OCI-LY1 (cell line): ENCODE data around the gene C3orf18.
"Not testable (repeated sequence)": the region's sequence is repeated elsewhere in the genome, so short reads cannot be mapped to it uniquely, and the experiment has no call there.

Source experiments
- H2AFZ ChIP-seq: fragments of 200-600 bp; sonication (generic), shearing (Covaris generic); 2 replicates; pipeline ENCODE4 v1.6.0; 2014; ENCODE audit warnings: antibody characterized with exemption, mild to moderate bottlenecking, low read length
- H3F3A ChIP-seq: fragments of 200-600 bp; sonication (generic), shearing (Covaris generic); 2 replicates; pipeline ENCODE4 v1.6.0; 2014; ENCODE audit warnings: mild to moderate bottlenecking, antibody characterized with exemption, low read length, moderate library complexity; ENCODE audit not compliant: insufficient read depth
- H3K27ac ChIP-seq: fragments of 200-600 bp; sonication (generic); 2 replicates; pipeline ENCODE4 v1.5.1; 2014; ENCODE audit warnings: low read length, mixed run types, mild to moderate bottlenecking, low read depth; ENCODE audit not compliant: poor library complexity, severe bottlenecking
- H3K27me3 ChIP-seq: fragments of 200-600 bp; sonication (generic); 2 replicates; pipeline ENCODE4 v1.6.0; 2014; ENCODE audit warnings: antibody characterized with exemption, mild to moderate bottlenecking, low read length, moderate library complexity; ENCODE audit not compliant: insufficient read depth
- H3K36me3 ChIP-seq: fragments of 200-600 bp; sonication (generic); 2 replicates; pipeline ENCODE4 v1.6.1; 2014; ENCODE audit warnings: mild to moderate bottlenecking, antibody characterized with exemption, low read length, moderate library complexity, mixed read lengths; ENCODE audit not compliant: insufficient read depth
- H3K4me1 ChIP-seq: fragments of 200-600 bp; sonication (generic); 2 replicates; pipeline ENCODE4 v1.5.1; 2014; ENCODE audit warnings: mild to moderate bottlenecking, low read length, moderate library complexity; ENCODE audit not compliant: insufficient read depth, severe bottlenecking
- H3K4me2 ChIP-seq: fragments of 200-600 bp; sonication (generic), shearing (Covaris generic); 2 replicates; pipeline ENCODE4 v1.6.1; 2014; ENCODE audit warnings: low read length
- H3K4me3 ChIP-seq: fragments of 200-600 bp; sonication (generic); 2 replicates; pipeline ENCODE4 v1.5.1; 2014; ENCODE audit warnings: low read length, low read depth, mild to moderate bottlenecking, mixed read lengths; ENCODE audit not compliant: poor library complexity, severe bottlenecking
- H3K79me2 ChIP-seq: fragments of 200-600 bp; shearing (Covaris generic); 2 replicates; pipeline ENCODE4 v1.6.1; 2016; ENCODE audit warnings: mixed run types, low read length, mixed read lengths; ENCODE audit not compliant: insufficient read depth
- H3K9ac ChIP-seq: fragments of 200-600 bp; sonication (generic), shearing (Covaris generic); 2 replicates; pipeline ENCODE4 v1.6.1; 2014; ENCODE audit warnings: mild to moderate bottlenecking, low read length, mixed read lengths
- H3K9me2 ChIP-seq: fragments of 200-600 bp; sonication (generic), shearing (Covaris generic); 2 replicates; pipeline ENCODE4 v1.6.1; 2014; ENCODE audit warnings: low read depth, mild to moderate bottlenecking, low read length, mixed read lengths
- H3K9me3 ChIP-seq: fragments of 200-600 bp; shearing (Covaris generic); 2 replicates; pipeline ENCODE4 v1.6.1; 2014; ENCODE audit warnings: low read length, mixed read lengths
- H4K20me1 ChIP-seq: fragments of 200-600 bp; sonication (generic), shearing (Covaris generic); 2 replicates; pipeline ENCODE4 v1.6.0; 2016; ENCODE audit warnings: mild to moderate bottlenecking, low read length; ENCODE audit not compliant: insufficient read depth
- CTCF ChIP-seq: fragments of 200-600 bp; sonication (generic), shearing (Covaris generic); IDR thresholded peaks from 2 replicates; pipeline ENCODE4 v1.5.1; 2017; ENCODE audit warnings: mild to moderate bottlenecking, antibody characterized with exemption, low read length, moderate library complexity, mixed read lengths
- EZH2 ChIP-seq: fragments of 200-600 bp; sonication (generic), shearing (Covaris generic); IDR thresholded peaks from 2 replicates; pipeline ENCODE4 v1.8.0; 2017; ENCODE audit warnings: borderline replicate concordance, mixed run types, mild to moderate bottlenecking, antibody characterized with exemption, low read length, moderate library complexity, mixed read lengths

Gene C3orf18

GRCh38 chr3:50516440-50516871 lies 51.1 kb downstream of the C3orf18 start:
- TF ChIP-seq CTCF (no peak), EZH2 (no peak)
- no peaks in the 10 kb centered on the region for H3K9me2 ChIP-seq
- H3K27ac ChIP-seq = no peak overlapping the region

GRCh38 chr3:50515565-50516439 lies 51.7 kb downstream of the C3orf18 start:
- no peak overlapping the region for H3K4me2 ChIP-seq
- no peak overlapping the region for H3K9ac ChIP-seq
- H2AFZ ChIP-seq = no peak overlapping the region
- no peak for TF ChIP-seq CTCF
- no peak for TF ChIP-seq EZH2
- H3K4me1 ChIP-seq = no peaks in the 10 kb centered on the region
- no peak overlapping the region for H3K4me3 ChIP-seq
- H3K79me2 ChIP-seq = no peaks in the 10 kb centered on the region
- no peaks in the 10 kb centered on the region for H3K9me2 ChIP-seq
- no peaks in the 10 kb centered on the region for H3K36me3 ChIP-seq
- peaks cover 4% of the 10 kb centered on the region; the same call in 1 of the 2 replicates for H3K27me3 ChIP-seq
- no peaks in the 10 kb centered on the region for H3F3A ChIP-seq
- H3K27ac ChIP-seq = no peak overlapping the region
- no peaks in the 10 kb centered on the region for H3K9me3 ChIP-seq
- H4K20me1 ChIP-seq = no peaks in the 10 kb centered on the region

More at GRCh38 chr3:50516440-50516871, 51.1 kb downstream of the C3orf18 start:
- Histone ChIP-seq H2AFZ (no peak overlapping the region), H3F3A (no peaks in the 10 kb centered on the region), H3K4me2 (no peak overlapping the region), H3K9ac (no peak overlapping the region), H3K79me2 (no peaks in the 10 kb centered on the region), H3K9me3 (no peaks in the 10 kb centered on the region), H3K4me1 (no peaks in the 10 kb centered on the region), H3K36me3 (no peaks in the 10 kb centered on the region), H4K20me1 (no peaks in the 10 kb centered on the region), H3K4me3 (no peak overlapping the region), H3K27me3 (peaks cover 4% of the 10 kb centered on the region; the same call in 1 of the 2 replicates)

- not testable (repeated sequence) for H3K4me2 ChIP-seq
These were observed 54.6 kb downstream of the C3orf18 start for GRCh38 chr3:50512908-50513307.

More at GRCh38 chr3:50512908-50513307, 54.6 kb downstream of the C3orf18 start:
- not testable (repeated sequence) for H4K20me1 ChIP-seq, H3K79me2 ChIP-seq, H3K4me1 ChIP-seq, H3K4me3 ChIP-seq, H3K9me3 ChIP-seq, H3K27ac ChIP-seq, H2AFZ ChIP-seq, H3F3A ChIP-seq, H3K36me3 ChIP-seq, H3K9me2 ChIP-seq, H3K9ac ChIP-seq
- H3K27me3 ChIP-seq = peaks cover 13% of the 10 kb centered on the region; the same call in 1 of the 2 replicates
